Cardiac fibroblast (primary cell): ENCODE measurements around the gene TRABD2A.

Source experiments
- DNase-seq, 2 donors: peaks; one replicate each; pipeline versions ENCODE4 v3.0.0 to v3.0.0-alpha.2; 2010; ENCODE audit warnings: low read depth in 2 of 2
- H3K4me3 ChIP-seq, 2 donors: replicated peaks in 1 of 2; 1 replicate in 1 of 2; 2 replicates in 1 of 2; pipeline ENCODE4 v1.5.1; 2011; ENCODE audit warnings: low read depth in 2 of 2, low read length in 2 of 2, mild to moderate bottlenecking in 2 of 2, moderate library complexity in 1 of 2
- TF ChIP-seq, protein P1 (sequence below): IDR thresholded peaks from one replicate; pipeline ENCODE4 v1.5.1; 2011; ENCODE audit warnings: low read depth, mild to moderate bottlenecking, low read length, inconsistent platforms

The TRABD2A gene

GRCh38 chr2:84885111-84885510 is 4.2 kb upstream of the TRABD2A start:
- no peak for DNase-seq
- H3K4me3 ChIP-seq: no peak overlapping the region
- TF ChIP-seq, protein P1, sequence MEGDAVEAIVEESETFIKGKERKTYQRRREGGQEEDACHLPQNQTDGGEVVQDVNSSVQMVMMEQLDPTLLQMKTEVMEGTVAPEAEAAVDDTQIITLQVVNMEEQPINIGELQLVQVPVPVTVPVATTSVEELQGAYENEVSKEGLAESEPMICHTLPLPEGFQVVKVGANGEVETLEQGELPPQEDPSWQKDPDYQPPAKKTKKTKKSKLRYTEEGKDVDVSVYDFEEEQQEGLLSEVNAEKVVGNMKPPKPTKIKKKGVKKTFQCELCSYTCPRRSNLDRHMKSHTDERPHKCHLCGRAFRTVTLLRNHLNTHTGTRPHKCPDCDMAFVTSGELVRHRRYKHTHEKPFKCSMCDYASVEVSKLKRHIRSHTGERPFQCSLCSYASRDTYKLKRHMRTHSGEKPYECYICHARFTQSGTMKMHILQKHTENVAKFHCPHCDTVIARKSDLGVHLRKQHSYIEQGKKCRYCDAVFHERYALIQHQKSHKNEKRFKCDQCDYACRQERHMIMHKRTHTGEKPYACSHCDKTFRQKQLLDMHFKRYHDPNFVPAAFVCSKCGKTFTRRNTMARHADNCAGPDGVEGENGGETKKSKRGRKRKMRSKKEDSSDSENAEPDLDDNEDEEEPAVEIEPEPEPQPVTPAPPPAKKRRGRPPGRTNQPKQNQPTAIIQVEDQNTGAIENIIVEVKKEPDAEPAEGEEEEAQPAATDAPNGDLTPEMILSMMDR: no peak

GRCh38 chr2:84884449-84884848 is 3.6 kb upstream of the TRABD2A start:
- DNase-seq: no peak
- TF ChIP-seq, protein P1: no peak
- H3K4me3 ChIP-seq: no peak overlapping the region

DNA sequence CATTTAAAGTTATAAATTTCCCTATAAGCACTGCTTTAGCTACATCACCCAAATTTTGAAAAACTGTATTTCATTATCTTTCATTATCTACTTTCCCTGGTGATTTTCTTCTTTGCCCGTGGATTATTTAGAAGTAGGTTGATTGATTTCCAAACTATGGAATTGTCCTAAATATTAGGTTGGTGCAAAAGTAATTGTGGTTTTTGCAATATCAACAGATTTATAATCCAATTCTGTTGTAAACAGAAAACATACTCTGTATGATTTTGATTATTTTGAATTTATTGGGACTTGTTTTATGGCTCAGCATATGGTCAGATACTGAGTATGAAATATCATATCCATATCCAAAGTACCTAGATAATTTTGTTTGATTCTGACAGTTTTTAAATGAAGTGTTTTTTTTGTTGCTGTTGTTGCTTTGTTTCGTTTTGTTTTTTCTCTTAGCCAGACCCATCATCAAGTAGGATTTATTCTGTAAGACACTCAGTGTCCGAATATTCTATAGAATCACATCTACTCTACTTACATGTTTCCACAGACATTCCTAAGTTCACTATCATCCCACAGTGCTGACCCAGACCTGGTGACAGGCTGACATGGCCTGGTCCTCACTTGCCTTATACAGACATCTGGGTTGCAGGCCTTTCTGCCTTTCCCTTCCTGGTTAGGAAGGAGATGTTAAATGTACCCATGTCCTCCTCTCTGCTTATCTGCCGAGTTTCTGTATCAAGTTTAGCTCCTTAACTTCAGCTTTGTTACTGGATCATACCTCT is 2.1 kb upstream of the TRABD2A start:
- no peak for DNase-seq
- no peak overlapping the region for H3K4me3 ChIP-seq
- TF ChIP-seq, protein P1: no peak

GRCh38 chr2:84882414-84882738 is 1.5 kb upstream of the TRABD2A start:
- no peak overlapping the region for H3K4me3 ChIP-seq
- TF ChIP-seq, protein P1: no peak
- DNase-seq: no peak

DNA sequence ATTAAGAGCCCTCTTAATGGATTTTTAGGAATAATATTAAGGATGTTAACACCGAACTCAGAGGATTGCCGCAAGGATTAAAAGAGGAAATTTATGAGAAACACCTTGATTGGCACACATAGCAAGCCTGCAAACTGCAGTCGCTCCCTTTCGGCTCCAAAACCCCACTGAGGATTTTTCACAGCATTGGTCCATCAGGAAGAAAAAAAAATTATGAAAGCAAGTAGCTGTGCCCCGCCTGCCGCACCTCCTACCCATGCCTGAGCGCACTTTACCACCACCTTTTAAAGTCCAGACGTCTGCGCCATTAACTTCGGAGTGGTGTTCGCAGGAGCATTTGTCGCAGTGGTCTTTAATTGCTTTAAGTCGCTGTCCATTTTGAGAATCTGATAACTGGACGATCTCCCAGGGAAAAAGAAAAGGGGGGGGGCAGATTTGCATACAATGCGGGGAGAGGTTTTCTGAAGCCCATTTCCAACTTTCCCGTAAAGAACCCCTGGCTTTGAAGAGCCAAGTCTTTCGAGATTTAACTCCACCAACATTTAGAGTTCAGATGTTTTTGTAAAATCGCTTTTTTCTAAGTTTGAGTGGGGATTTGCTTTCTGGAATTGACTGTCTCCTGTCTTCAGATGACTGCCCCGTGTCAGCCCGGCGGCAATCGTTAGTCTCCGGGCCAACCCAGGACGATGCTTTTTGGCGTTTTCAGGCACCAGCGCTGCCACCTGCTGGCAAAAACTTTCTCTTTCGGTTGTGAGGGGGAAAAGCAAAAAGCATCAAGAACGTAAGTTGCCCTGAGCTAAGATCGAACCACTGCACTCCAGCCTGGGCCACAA is 913 bp upstream of the TRABD2A start:
- TF ChIP-seq, protein P1: peak; percentile 73
- DNase-seq: peak; percentile 83 to 85

DNA sequence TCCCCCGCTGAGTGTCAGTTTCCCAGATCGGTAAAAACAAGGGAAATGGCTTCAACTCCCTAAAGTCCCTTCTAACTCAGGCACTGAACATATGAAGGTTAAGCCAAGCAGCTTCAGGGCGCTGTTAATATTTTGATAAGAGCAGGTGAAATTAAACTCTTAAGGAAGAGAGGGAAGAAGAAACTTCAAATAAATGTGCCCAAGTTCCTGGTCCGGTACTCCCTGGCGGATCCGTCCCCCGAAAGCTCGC is 564 bp downstream of the TRABD2A start:
- H3K4me3 ChIP-seq: peak overlapping the region; percentile 51 to 56
- TF ChIP-seq, protein P1: no peak
- no peak for DNase-seq

More for the DNA sequence above, 913 bp upstream of the TRABD2A start:
- H3K4me3 ChIP-seq: peak overlapping the region; percentile 46 to 56
